Stimulated activated memory B cell treated with anti-CD40 and anti-IgM and Interleukin-4, amounts not matched to agents 10 μg/mL and 1 μg/mL and 100 μg/mL, for 72 hours (primary cell): ENCODE measurements around the gene CDK17.
A peak's percentile ranks its signal among the peaks of the same experiment; 100 is the strongest.

Experiments
- ATAC-seq: fragments of 150-1000 bp; cut with Tn5 transposase; 2 replicates; pipeline ENCODE4 v1.10.0; 2021
- H3K27ac Mint-ChIP-seq: one replicate; pipeline ENCODE4 v1.8.0; 2022; ENCODE audit warnings: mild to moderate bottlenecking, mixed read lengths
- H3K27me3 Mint-ChIP-seq: one replicate; pipeline ENCODE4 v1.8.0; 2022; ENCODE audit warnings: mixed read lengths
- H3K36me3 Mint-ChIP-seq: one replicate; pipeline ENCODE4 v1.8.0; 2022; ENCODE audit warnings: mixed read lengths
- H3K4me1 Mint-ChIP-seq: one replicate; pipeline ENCODE4 v1.8.0; 2022; ENCODE audit warnings: mixed read lengths
- H3K4me3 Mint-ChIP-seq: one replicate; pipeline ENCODE4 v1.8.0; 2022; ENCODE audit warnings: mild to moderate bottlenecking, moderate library complexity, mixed read lengths
- H3K9me3 Mint-ChIP-seq: one replicate; pipeline ENCODE4 v1.8.0; 2022; ENCODE audit warnings: mixed read lengths

Gene CDK17

GRCh38 chr12:96265836-96266235 is 134.4 kb downstream of the CDK17 start:
- Mint-ChIP-seq H3K4me1 (peaks cover 17% of the 10 kb centered on the region), H3K27me3 (no peaks in the 10 kb centered on the region), H3K4me3 (no peak overlapping the region), H3K36me3 (peaks cover 41% of the 10 kb centered on the region), H3K27ac (no peak overlapping the region), H3K9me3 (no peaks in the 10 kb centered on the region)
- ATAC-seq, result no peak

DNA sequence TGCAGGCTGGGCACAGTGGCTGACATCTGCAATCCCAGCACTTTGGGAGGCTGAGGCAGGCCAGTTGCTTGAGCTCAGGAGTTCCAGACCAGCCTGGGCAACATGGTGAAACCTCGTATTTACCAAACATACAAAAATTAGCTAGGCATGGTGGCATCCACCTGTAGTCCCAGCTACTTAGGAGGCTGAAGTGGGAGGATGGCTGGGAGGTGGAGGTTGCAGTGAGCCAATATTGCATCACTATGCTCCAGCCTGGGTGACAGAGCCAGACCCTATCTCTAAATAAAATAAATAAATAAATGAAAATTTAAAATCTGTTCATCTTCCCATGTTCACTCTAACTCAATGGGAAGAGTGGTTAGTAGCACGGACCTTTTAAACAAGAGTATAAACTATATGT is 134.8 kb downstream of the CDK17 start:
- Mint-ChIP-seq H3K4me3 (no peak overlapping the region), H3K27ac (peak overlapping the region; percentile 9), H3K9me3 (no peaks in the 10 kb centered on the region), H3K27me3 (no peaks in the 10 kb centered on the region), H3K4me1 (peaks cover 17% of the 10 kb centered on the region), H3K36me3 (peaks cover 43% of the 10 kb centered on the region)
- no peak for ATAC-seq

- Mint-ChIP-seq H3K27ac (no peak overlapping the region), H3K4me3 (no peak overlapping the region), H3K36me3 (peaks cover 42% of the 10 kb centered on the region), H3K9me3 (no peaks in the 10 kb centered on the region), H3K4me1 (peaks cover 11% of the 10 kb centered on the region), H3K27me3 (no peaks in the 10 kb centered on the region)
- no peak for ATAC-seq
Measured at GRCh38 chr12:96263449-96263902, 136.8 kb downstream of the CDK17 start.

- no peak for ATAC-seq
- Mint-ChIP-seq H3K36me3 (peaks cover 42% of the 10 kb centered on the region), H3K27me3 (no peaks in the 10 kb centered on the region), H3K9me3 (no peaks in the 10 kb centered on the region), H3K4me1 (peaks cover 6% of the 10 kb centered on the region), H3K4me3 (no peak overlapping the region), H3K27ac (no peak overlapping the region)
Measured at GRCh38 chr12:96261557-96261956, 138.7 kb downstream of the CDK17 start.

DNA sequence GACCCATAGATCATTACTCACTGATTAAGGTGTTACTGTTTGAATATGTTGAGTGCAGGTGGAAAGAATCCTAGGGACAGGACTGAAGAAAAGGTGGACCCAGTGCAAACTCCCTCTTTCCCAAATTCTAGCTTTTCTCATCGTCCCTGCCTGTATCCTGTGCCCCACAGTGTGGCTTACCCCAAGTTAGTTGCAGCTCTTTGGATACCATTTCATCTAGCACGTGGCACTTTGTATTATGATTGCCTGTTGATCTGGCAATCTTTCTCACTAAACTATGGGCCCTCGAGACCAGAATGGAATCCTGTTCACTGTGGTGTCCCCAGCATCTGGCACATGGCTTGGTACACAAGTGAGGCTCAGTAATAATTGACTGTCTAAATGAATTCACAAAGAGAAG is 139.6 kb downstream of the CDK17 start:
- ATAC-seq, result no peak
- H3K4me3 Mint-ChIP-seq, result no peak overlapping the region
- H3K27ac Mint-ChIP-seq, result peak overlapping the region; percentile 12
- H3K9me3 Mint-ChIP-seq, result no peaks in the 10 kb centered on the region
- H3K36me3 Mint-ChIP-seq, result peaks cover 42% of the 10 kb centered on the region
- H3K4me1 Mint-ChIP-seq, result peaks cover 6% of the 10 kb centered on the region
- no peaks in the 10 kb centered on the region for H3K27me3 Mint-ChIP-seq

DNA sequence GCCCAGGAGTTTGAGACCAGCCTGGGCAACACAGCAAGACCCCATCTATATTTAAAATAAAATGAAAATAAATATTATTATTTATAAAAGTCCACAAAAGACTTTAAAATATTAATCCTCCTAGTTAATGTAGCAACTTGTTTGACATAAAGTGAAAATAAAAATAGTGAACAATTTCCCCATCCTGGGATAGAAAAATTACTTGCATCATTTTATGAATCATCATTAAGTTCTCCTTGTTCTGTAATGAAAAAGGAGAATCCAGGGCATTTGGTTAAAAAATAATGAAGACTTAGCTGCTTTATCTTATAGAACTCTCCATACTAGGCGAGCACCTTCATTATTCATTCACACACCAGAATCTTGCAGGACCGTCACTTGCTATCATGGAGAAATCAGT is 140.0 kb downstream of the CDK17 start:
- H3K4me1 Mint-ChIP-seq, result peaks cover 6% of the 10 kb centered on the region
- no peak overlapping the region for H3K27ac Mint-ChIP-seq
- H3K4me3 Mint-ChIP-seq, result no peak overlapping the region
- H3K9me3 Mint-ChIP-seq, result no peaks in the 10 kb centered on the region
- peaks cover 39% of the 10 kb centered on the region for H3K36me3 Mint-ChIP-seq
- no peaks in the 10 kb centered on the region for H3K27me3 Mint-ChIP-seq
- ATAC-seq, result no peak

DNA sequence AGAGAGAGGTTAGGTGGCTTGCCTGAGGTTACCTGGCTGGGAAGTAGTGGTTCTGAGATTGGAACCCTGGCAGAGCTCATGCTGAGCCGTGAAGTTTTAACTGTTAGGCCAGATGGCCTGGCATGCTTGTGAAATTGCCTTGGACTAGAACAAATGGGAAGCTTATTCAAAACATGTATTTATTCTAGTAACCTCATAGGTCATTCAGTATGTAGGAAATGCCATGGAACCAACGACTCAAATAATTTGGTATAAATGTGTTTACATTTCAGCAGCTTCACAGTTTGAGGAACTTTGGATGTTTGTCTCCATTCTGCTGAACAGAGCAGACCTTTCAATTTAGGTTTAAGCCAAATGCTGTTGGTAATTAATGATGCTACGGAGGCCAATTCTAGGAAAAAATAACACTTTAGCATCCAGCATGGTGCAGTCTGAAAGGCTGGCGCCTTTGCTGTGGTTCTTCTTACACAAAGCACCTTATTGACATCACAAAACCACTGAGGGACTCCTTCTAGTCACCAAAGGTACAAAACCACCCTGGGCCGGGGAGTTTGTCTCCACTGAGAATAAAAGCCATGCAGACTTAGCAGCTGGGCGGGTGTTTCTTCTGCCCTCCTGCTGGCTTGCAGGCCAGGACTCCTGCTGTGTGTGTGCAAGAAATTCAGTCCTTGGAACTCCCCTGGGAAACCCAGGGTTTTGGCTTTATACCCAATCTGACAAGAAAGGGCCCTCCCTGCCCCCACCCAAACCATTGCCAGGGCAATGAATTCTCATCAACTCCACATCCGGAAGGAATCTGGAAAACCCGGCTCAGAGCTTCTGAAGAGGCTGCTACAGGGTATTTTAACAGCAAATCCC is 141.9 kb downstream of the CDK17 start:
- Mint-ChIP-seq H3K4me1 (no peaks in the 10 kb centered on the region), H3K36me3 (peaks cover 27% of the 10 kb centered on the region), H3K27ac (no peak overlapping the region), H3K9me3 (no peaks in the 10 kb centered on the region), H3K4me3 (no peak overlapping the region), H3K27me3 (no peaks in the 10 kb centered on the region)
- ATAC-seq, result no peak

DNA sequence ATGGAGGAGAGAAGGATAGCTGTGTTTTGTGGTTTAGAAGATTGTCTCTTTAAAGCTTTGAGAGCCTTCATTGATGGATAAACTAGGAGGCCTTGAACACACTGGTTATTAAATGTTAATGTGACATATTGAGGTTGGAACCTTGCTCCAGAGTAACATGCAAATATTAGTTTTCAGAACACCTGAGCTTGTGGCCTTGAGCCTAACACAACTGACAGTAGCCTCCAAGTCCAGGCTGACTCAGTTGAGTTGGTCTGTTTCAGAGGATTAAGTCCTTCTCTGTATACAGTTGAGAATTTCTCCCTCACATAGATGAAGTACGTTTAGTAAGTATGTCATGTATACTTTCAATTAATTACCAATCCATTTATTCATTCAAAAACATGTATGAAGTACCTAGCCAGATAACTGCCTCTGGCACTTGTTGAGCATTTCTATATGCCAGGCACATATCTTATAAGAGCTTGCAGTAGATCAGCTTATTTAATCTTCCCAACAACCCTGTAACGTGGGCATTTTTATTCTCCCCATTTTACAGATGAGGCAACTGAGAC is 142.6 kb downstream of the CDK17 start:
- no peak overlapping the region for H3K4me3 Mint-ChIP-seq
- H3K9me3 Mint-ChIP-seq, result no peaks in the 10 kb centered on the region
- H3K4me1 Mint-ChIP-seq, result no peaks in the 10 kb centered on the region
- no peaks in the 10 kb centered on the region for H3K27me3 Mint-ChIP-seq
- ATAC-seq, result no peak
- peaks cover 24% of the 10 kb centered on the region for H3K36me3 Mint-ChIP-seq
- H3K27ac Mint-ChIP-seq, result no peak overlapping the region

- Mint-ChIP-seq H3K4me1 (no peaks in the 10 kb centered on the region), H3K36me3 (peaks cover 30% of the 10 kb centered on the region), H3K27me3 (no peaks in the 10 kb centered on the region), H3K27ac (no peak overlapping the region), H3K4me3 (no peak overlapping the region), H3K9me3 (no peaks in the 10 kb centered on the region)
- ATAC-seq, result no peak
Measured at GRCh38 chr12:96256672-96257361, 143.4 kb downstream of the CDK17 start.

DNA sequence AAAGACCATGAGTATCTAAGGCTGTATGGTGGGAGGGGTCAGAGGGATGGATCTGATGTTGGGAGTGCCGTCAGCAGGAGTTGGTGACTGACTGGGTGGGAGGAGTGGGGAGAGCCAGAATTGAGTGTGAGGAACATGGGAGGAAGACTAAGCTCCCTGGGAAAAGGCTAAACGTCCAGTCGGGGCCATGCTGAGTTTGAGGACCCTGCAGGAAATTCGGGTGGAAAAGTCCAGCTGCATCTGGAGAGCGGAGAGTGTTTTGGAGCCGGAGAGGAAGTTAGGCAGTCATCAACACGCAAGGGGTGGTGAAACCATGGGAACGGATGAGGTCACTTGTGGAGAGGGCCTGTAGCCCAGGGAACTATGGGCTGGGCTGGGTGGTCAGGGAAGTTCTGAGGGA is 145.2 kb downstream of the CDK17 start:
- Mint-ChIP-seq H3K27ac (no peak overlapping the region), H3K27me3 (no peaks in the 10 kb centered on the region), H3K36me3 (peaks cover 37% of the 10 kb centered on the region), H3K4me3 (no peak overlapping the region), H3K4me1 (peaks cover 17% of the 10 kb centered on the region), H3K9me3 (no peaks in the 10 kb centered on the region)
- no peak for ATAC-seq

DNA sequence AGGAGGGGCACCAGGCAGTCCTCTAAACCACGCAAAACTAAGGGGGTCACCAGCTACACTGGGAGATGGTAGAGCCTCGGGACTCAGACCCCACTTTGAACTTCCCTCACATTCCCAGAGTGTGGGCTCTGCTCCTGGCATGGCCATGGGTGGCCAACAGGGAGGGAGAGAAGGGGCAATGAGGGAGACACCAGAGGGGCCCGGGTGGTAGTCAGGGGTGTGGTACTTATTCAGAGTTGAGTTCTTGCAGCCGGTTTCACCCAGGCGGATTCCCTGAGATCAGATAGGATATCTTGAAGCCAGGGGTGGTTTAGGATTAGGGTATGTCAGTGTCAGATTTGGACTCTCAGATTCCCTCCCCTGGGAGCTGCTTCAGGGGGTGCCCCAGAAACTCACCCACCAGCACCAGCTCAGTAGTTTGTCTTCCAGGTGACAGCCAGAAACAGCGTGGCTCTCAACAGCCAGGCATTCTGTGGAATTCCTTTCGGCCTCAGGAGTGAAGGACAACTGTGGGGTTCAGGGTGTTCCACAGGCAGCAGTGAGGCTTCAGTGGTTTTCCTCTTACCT is 150.0 kb downstream of the CDK17 start:
- ATAC-seq, result no peak
- Mint-ChIP-seq H3K36me3 (peaks cover 68% of the 10 kb centered on the region), H3K4me3 (no peak overlapping the region), H3K27ac (peak overlapping the region; percentile 61), H3K9me3 (no peaks in the 10 kb centered on the region), H3K4me1 (peaks cover 34% of the 10 kb centered on the region), H3K27me3 (no peaks in the 10 kb centered on the region)

GRCh38 chr12:96249196-96250118 is 150.8 kb downstream of the CDK17 start:
- H3K4me1 Mint-ChIP-seq, result peaks cover 34% of the 10 kb centered on the region
- peak overlapping the region; percentile 51 for H3K27ac Mint-ChIP-seq
- H3K27me3 Mint-ChIP-seq, result no peaks in the 10 kb centered on the region
- H3K9me3 Mint-ChIP-seq, result no peaks in the 10 kb centered on the region
- H3K36me3 Mint-ChIP-seq, result peaks cover 68% of the 10 kb centered on the region
- H3K4me3 Mint-ChIP-seq, result no peak overlapping the region
- no peak for ATAC-seq

GRCh38 chr12:96248136-96248931 is 151.9 kb downstream of the CDK17 start:
- Mint-ChIP-seq H3K4me1 (peaks cover 36% of the 10 kb centered on the region), H3K36me3 (peaks cover 63% of the 10 kb centered on the region), H3K27me3 (no peaks in the 10 kb centered on the region), H3K9me3 (no peaks in the 10 kb centered on the region), H3K27ac (no peak overlapping the region), H3K4me3 (no peak overlapping the region)
- no peak for ATAC-seq

GRCh38 chr12:96247563-96247962 is 152.7 kb downstream of the CDK17 start:
- Mint-ChIP-seq H3K27ac (no peak overlapping the region), H3K9me3 (no peaks in the 10 kb centered on the region), H3K4me1 (peaks cover 44% of the 10 kb centered on the region), H3K36me3 (peaks cover 68% of the 10 kb centered on the region), H3K27me3 (no peaks in the 10 kb centered on the region), H3K4me3 (no peak overlapping the region)
- peak; percentile 66 for ATAC-seq
